ENCODE data around the gene SPEG.

Gene SPEG

DNA sequence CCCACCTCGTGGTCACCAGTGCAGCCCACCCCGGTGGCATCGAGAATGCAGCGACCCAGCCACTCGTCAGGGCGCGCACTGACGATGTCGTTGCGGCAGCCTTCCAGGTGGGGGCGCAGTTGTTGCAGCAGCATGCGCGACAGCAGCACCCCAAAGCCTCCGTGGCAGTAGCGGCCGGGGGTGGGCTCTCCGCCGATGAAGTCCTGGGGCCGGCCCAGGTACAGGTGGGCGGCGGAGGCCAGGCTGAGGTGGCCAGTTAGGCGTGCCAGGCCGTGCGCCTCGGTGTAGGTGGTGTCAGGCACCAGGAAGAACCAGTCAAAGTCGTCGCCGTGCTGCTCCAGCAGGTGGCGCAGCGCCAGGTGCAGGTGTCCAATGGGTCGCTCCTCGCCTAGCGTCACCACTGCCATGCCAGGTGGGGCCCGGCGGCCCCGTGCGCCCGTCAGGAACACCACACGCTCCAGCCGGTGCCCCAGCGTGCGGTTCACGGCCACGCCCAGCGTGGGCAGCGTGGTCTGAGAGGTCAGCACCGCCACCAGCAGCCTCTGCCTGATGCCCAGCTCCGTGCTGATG lies 107.1 kb downstream of the SPEG start:
- in situ Hi-C loops (cut with MboI; ENCODE audit: low sequenced_read_pairs) = no loop called here

DNA sequence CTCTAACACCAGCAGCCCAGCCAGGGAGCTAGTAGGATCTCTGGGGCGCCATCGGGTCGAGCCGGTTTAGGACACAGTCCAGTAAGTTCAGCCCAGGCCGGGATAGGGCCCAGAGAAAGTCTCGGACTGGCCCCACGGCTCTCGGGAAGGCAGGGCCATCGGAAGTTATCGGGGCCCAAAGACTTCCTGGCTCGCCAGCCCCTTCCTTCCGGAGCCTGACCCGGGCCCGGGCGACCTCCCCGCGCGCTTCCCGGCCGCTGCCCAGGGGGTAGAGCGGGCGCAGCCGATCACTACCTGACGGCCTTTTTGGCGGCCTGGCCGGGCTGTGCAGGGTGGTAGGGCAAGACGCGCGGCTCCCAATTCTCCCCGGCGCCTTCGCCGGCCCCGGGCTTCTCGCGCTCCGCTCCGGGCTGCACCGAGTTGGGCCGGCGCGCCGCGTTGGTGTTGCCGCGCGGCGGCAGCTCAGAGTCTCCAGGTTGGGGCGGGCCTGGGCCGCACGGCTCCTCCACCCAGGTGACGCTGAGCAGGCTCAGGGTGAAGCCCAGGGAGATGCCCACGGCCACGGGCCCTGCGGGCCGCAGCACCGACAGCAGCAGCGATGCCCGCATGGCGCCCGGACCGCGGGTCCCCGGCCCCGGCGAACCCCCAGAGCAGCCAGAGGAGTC lies 108.4 kb downstream of the SPEG start:
- in situ Hi-C loops (cut with MboI; ENCODE audit: low sequenced_read_pairs) = no loop called here

DNA sequence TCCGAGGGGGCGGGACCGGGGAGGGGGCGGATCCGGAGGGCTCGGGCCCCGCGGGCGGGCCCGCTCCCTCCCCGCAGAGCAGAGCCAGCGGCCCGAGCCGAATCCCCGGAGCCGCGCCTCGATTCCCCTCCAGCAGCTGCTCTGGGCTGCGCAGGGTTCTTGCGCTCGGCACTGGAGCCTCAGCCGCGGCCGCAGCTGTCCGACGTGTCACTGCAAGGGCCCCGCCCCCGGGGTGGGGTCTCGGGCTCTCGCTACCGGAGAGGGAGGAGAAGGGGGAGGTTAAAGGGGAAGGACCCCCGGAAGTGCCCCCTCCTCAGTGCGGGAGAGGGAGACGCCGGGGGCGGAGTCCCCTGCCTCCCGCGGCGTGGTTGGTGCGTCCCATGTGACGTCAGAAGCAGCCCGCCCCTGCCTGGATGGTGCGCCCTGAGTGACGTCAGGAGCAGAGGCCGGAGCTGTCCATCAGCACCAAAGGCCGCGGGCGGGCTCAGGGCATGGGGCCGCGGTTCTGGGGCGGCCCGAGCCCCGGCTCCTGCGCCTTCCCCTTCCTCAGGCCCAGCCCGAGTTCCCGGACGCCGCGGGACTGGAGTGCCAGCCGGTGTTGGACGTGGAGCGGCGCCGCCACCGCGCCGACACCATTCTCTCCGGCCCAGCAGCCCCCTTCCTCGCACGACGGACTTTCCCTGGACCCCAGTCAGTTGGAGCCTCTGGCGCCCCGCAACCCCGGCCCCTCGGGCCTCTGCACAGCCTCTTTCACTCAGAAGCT lies 109.1 kb downstream of the SPEG start, which contains the start of the genes CHPF and TMEM198:
TSS of gene CHPF (minus strand) at position 214 of the 763 bp plus-strand sequence. CDS start 271 bp downstream, outside the sequence.
TSS of gene TMEM198 (plus strand) at position 433 of the 763 bp plus-strand sequence. CDS start 700 bp downstream, outside the sequence.
- in situ Hi-C loops (cut with MboI; ENCODE audit: low sequenced_read_pairs) = no loop called here

DNA sequence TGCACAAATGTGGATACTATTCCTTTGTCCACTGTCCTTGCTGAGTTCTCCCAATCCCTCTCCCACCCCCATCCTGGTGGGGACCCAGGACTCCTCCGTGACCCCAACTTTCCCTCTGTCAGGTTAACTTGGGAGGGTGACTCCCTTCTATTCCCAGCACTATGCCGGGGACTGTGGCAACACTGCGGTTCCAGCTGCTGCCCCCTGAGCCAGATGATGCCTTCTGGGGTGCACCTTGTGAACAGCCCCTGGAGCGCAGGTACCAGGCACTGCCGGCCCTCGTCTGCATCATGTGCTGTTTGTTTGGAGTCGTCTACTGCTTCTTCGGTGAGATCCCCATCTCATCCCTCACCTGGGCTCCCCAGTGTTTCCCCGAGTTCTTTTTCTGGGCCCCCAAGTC lies 109.9 kb downstream of the SPEG start:
- in situ Hi-C loops (cut with MboI; ENCODE audit: low sequenced_read_pairs) = no loop called here

DNA sequence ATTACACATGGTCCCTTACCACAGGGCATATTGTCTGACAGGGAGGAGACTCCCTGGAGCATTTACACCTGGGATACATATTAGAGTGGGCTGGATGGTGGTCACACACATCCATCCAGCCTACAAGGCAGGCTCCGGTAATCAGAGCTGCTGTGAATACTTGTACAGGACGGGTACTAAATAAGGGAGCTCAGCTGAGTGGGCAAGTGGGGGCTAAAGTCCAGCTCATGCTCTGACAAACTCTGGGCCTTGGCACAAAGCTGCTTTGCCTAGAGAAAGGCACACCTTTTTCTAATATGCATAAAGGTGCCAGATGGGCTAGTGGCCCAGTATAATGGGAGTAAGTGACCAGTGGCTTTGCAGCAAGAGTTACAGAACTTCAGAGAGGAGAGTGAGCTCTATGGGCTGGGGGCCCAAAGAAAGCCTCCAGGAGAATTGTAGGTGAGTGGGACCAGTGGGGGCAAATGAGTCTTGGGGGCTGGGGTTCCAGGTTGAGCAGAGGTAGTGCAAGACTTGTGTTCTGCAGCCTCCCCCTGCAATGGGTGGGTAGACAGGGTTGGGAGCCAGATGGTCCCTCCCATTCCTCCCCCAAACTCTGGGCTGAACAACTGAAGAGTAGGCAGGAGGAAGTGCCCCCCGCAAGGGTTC lies 110.8 kb downstream of the SPEG start:
- in situ Hi-C loops (cut with MboI; ENCODE audit: low sequenced_read_pairs) = no loop called here

DNA sequence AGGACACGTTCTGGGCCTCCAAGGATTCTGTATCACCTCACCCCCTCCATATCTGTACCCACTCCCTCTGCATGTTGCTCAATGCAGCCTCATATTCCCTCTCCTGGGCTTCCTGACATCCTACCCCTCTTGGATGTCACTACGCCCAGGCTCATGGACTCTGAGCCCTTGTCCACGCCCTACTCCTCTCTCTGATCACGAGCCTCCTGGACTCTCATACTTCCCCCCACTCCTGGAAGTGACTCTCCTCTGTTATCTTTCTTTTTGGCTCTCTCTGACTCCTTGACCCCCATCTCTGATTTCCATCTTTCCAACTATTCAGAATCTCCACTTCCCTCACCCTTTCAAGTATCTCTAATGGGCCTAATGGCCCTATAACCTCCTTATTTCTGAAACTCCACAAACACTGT lies 111.3 kb downstream of the SPEG start:
- in situ Hi-C loops (cut with MboI; ENCODE audit: low sequenced_read_pairs) = no loop called here

DNA sequence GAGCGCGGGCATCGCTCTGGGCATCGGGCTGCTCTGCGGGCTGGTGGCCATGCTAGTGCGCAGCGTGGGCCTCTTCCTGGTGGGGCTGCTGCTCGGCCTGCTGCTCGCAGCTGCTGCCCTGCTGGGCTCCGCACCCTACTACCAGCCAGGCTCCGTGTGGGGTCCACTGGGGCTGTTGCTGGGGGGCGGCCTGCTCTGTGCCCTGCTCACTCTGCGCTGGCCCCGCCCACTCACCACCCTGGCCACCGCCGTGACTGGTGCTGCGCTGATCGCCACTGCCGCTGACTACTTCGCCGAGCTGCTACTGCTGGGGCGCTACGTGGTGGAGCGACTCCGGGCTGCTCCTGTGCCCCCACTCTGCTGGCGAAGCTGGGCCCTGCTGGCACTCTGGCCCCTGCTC lies 113.0 kb downstream of the SPEG start:
- in situ Hi-C loops (cut with MboI; ENCODE audit: low sequenced_read_pairs) = no loop called here

All from HL-60/S4 (cell line).